Thyroid gland (tissue), 4 donors: ENCODE measurements around the gene DDA1.

Source experiments
- CTCF ChIP-seq, 6 experiments: fragments of 200-600 bp in 3 of 6; fragments of 450-650 bp in 3 of 6; sonication (generic) in 3 of 6; IDR thresholded peaks; one replicate each; pipeline ENCODE4 v1.5.1; 2016 to 2019; ENCODE audit warnings: antibody characterized with exemption in 6 of 6, mild to moderate bottlenecking in 2 of 6, inconsistent platforms in 1 of 6, moderate library complexity in 1 of 6
- POLR2A ChIP-seq, 2 donors: fragments of 450-650 bp; IDR thresholded peaks; one replicate each; pipeline ENCODE4 v1.6.1; 2017; ENCODE audit warnings: antibody characterized with exemption in 2 of 2, mild to moderate bottlenecking in 2 of 2, moderate library complexity in 1 of 2

GRCh38 chr19:17304386-17305215 lies 4.8 kb upstream of the DDA1 start:
- TF ChIP-seq CTCF (IDR thresholded peaks at IDR 0.05) (no peak), POLR2A (IDR thresholded peaks at IDR 0.05) (no peak)
